ENCODE data around the gene LRP1B. TPM values are rescaled to one million over a fixed set of nuclear protein-coding genes. Genes with fewer than 3 reads are reported as not detected.

LRP1B gene
- total RNA-seq, 1 experiment from 2014 or later = 0.52 TPM

DNA sequence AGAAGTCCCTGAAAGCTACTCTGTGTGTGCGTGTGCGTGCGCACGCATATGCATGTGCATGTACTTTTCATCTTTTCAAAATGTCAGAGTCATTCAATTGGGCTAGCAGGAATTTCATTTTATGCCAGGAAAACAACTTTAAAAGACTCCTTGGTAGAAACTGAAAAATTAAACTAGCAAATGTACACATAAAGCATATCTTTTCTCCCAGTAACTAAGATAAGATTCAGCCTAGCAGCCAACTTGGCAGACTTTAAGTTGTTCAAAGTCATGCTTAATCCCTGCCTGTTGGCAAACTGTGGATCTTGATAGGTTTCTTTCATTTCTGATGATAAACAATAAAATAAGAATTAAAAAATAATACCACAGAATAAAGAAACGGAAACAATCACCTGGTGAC is 1129.1 kb downstream of the LRP1B start (continued):
- TF ChIP-seq, protein P1, sequence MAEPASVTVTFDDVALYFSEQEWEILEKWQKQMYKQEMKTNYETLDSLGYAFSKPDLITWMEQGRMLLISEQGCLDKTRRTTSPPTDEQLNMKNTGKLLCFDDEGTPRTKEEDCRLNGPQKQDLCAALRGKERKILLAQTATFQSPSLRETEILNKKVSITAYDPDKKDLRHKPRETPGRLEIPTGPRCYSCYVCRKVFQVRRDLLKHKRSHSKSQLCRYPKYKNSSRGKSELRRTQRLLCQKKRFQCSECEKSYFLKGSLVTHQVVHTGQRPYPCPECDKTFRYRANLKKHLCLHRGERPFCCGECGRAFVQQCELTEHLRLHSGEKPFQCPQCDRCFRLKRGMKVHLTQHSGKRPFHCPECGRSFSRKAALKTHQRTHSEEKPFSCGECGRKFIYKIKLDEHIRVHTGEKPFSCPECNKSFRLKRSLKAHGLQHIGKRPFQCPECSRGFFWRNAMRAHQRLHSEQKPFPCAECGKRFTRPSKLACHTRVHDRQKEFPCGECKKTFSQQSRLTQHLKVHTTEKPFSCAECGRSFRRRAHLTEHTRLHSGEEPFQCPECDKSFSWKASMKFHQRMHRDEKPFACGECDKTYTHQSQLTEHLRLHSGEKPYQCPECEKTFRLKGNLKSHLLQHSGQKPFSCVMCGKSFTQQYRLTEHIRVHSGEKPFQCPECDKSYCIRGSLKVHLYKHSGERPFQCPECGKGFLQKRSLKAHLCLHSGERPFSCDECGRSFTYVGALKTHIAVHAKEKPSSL (CRISPR knock-in tag; conservative IDR thresholded peaks at IDR 0.05) = no peak
- TF ChIP-seq, protein P2, sequence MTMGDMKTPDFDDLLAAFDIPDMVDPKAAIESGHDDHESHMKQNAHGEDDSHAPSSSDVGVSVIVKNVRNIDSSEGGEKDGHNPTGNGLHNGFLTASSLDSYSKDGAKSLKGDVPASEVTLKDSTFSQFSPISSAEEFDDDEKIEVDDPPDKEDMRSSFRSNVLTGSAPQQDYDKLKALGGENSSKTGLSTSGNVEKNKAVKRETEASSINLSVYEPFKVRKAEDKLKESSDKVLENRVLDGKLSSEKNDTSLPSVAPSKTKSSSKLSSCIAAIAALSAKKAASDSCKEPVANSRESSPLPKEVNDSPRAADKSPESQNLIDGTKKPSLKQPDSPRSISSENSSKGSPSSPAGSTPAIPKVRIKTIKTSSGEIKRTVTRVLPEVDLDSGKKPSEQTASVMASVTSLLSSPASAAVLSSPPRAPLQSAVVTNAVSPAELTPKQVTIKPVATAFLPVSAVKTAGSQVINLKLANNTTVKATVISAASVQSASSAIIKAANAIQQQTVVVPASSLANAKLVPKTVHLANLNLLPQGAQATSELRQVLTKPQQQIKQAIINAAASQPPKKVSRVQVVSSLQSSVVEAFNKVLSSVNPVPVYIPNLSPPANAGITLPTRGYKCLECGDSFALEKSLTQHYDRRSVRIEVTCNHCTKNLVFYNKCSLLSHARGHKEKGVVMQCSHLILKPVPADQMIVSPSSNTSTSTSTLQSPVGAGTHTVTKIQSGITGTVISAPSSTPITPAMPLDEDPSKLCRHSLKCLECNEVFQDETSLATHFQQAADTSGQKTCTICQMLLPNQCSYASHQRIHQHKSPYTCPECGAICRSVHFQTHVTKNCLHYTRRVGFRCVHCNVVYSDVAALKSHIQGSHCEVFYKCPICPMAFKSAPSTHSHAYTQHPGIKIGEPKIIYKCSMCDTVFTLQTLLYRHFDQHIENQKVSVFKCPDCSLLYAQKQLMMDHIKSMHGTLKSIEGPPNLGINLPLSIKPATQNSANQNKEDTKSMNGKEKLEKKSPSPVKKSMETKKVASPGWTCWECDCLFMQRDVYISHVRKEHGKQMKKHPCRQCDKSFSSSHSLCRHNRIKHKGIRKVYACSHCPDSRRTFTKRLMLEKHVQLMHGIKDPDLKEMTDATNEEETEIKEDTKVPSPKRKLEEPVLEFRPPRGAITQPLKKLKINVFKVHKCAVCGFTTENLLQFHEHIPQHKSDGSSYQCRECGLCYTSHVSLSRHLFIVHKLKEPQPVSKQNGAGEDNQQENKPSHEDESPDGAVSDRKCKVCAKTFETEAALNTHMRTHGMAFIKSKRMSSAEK (CRISPR knock-in tag; IDR thresholded peaks at IDR 0.05; ENCODE audit: borderline replicate concordance) = no peak
- TF ChIP-seq, protein P3, sequence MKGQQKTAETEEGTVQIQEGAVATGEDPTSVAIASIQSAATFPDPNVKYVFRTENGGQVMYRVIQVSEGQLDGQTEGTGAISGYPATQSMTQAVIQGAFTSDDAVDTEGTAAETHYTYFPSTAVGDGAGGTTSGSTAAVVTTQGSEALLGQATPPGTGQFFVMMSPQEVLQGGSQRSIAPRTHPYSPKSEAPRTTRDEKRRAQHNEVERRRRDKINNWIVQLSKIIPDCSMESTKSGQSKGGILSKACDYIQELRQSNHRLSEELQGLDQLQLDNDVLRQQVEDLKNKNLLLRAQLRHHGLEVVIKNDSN (CRISPR knock-in tag; IDR thresholded peaks at IDR 0.05) = no peak
- TF ChIP-seq SMAD4 (CRISPR knock-in tag; IDR thresholded peaks at IDR 0.05) = no peak

DNA sequence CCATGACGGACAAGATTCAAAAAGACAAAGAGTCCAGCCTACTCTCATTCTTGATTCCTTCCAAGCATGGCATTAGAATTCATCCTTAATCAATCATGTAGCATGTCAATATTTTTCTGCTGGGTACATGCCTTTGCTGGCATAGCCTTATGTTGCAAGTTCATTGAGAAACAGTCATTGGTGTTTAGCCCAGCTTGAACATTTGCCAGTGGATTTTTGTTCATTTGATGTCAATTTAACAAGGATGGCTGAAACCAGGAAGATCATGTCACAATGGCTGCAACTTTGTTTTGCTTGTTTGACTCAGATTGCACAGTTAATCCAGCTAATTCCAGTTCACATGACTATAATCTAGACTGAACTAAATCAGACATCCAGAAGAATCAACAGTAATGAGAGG is 1132.2 kb downstream of the LRP1B start:
- no peak overlapping the region for H3K4me3 Mint-ChIP-seq
- no peak for ATAC-seq
- H3K27me3 Mint-ChIP-seq (ENCODE audit: low read depth) = no peaks in the 10 kb centered on the region
- DNase-seq (ENCODE audit: low spot score) = no peak
- H3K36me3 Mint-ChIP-seq = peaks cover 3% of the 10 kb centered on the region
- ChIA-PET POLR2A (no interaction called here), CTCF (no interaction called here)
- H3K9me3 Mint-ChIP-seq = peaks cover 3% of the 10 kb centered on the region
- no peak overlapping the region for H3K27ac Mint-ChIP-seq
- peaks cover 22% of the 10 kb centered on the region for H3K4me1 Mint-ChIP-seq
- TF ChIP-seq ZNF138 (CRISPR knock-in tag; conservative IDR thresholded peaks at IDR 0.05) = no peak
- no peak for TF ChIP-seq TEAD1 (CRISPR knock-in tag; IDR thresholded peaks at IDR 0.05)
- TF ChIP-seq, protein P4, sequence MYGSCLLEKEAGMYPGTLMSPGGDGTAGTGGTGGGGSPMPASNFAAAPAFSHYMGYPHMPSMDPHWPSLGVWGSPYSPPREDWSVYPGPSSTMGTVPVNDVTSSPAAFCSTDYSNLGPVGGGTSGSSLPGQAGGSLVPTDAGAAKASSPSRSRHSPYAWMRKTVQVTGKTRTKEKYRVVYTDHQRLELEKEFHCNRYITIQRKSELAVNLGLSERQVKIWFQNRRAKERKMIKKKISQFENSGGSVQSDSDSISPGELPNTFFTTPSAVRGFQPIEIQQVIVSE (CRISPR knock-in tag; IDR thresholded peaks at IDR 0.05; ENCODE audit: borderline replicate concordance) = no peak
- TF ChIP-seq EMX1 (CRISPR knock-in tag; IDR thresholded peaks at IDR 0.05) = no peak
- TF ChIP-seq, protein P5, sequence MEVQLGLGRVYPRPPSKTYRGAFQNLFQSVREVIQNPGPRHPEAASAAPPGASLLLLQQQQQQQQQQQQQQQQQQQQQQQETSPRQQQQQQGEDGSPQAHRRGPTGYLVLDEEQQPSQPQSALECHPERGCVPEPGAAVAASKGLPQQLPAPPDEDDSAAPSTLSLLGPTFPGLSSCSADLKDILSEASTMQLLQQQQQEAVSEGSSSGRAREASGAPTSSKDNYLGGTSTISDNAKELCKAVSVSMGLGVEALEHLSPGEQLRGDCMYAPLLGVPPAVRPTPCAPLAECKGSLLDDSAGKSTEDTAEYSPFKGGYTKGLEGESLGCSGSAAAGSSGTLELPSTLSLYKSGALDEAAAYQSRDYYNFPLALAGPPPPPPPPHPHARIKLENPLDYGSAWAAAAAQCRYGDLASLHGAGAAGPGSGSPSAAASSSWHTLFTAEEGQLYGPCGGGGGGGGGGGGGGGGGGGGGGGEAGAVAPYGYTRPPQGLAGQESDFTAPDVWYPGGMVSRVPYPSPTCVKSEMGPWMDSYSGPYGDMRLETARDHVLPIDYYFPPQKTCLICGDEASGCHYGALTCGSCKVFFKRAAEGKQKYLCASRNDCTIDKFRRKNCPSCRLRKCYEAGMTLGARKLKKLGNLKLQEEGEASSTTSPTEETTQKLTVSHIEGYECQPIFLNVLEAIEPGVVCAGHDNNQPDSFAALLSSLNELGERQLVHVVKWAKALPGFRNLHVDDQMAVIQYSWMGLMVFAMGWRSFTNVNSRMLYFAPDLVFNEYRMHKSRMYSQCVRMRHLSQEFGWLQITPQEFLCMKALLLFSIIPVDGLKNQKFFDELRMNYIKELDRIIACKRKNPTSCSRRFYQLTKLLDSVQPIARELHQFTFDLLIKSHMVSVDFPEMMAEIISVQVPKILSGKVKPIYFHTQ (CRISPR knock-in tag; IDR thresholded peaks at IDR 0.05) = no peak
- no peak for TF ChIP-seq SP1 (CRISPR knock-in tag; conservative IDR thresholded peaks at IDR 0.05)
- TF ChIP-seq, protein P6, sequence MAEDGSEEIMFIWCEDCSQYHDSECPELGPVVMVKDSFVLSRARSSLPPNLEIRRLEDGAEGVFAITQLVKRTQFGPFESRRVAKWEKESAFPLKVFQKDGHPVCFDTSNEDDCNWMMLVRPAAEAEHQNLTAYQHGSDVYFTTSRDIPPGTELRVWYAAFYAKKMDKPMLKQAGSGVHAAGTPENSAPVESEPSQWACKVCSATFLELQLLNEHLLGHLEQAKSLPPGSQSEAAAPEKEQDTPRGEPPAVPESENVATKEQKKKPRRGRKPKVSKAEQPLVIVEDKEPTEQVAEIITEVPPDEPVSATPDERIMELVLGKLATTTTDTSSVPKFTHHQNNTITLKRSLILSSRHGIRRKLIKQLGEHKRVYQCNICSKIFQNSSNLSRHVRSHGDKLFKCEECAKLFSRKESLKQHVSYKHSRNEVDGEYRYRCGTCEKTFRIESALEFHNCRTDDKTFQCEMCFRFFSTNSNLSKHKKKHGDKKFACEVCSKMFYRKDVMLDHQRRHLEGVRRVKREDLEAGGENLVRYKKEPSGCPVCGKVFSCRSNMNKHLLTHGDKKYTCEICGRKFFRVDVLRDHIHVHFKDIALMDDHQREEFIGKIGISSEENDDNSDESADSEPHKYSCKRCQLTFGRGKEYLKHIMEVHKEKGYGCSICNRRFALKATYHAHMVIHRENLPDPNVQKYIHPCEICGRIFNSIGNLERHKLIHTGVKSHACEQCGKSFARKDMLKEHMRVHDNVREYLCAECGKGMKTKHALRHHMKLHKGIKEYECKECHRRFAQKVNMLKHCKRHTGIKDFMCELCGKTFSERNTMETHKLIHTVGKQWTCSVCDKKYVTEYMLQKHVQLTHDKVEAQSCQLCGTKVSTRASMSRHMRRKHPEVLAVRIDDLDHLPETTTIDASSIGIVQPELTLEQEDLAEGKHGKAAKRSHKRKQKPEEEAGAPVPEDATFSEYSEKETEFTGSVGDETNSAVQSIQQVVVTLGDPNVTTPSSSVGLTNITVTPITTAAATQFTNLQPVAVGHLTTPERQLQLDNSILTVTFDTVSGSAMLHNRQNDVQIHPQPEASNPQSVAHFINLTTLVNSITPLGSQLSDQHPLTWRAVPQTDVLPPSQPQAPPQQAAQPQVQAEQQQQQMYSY (CRISPR knock-in tag; IDR thresholded peaks at IDR 0.05) = no peak
- TF ChIP-seq, protein P7, sequence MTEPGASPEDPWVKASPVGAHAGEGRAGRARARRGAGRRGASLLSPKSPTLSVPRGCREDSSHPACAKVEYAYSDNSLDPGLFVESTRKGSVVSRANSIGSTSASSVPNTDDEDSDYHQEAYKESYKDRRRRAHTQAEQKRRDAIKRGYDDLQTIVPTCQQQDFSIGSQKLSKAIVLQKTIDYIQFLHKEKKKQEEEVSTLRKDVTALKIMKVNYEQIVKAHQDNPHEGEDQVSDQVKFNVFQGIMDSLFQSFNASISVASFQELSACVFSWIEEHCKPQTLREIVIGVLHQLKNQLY (CRISPR knock-in tag; IDR thresholded peaks at IDR 0.05) = no peak
- TF ChIP-seq TCF7 (CRISPR knock-in tag; IDR thresholded peaks at IDR 0.05; ENCODE audit: low read depth) = no peak
- no peak for TF ChIP-seq JAZF1 (CRISPR knock-in tag; IDR thresholded peaks at IDR 0.05)
- TF ChIP-seq, protein P8, sequence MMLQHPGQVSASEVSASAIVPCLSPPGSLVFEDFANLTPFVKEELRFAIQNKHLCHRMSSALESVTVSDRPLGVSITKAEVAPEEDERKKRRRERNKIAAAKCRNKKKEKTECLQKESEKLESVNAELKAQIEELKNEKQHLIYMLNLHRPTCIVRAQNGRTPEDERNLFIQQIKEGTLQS (CRISPR knock-in tag; conservative IDR thresholded peaks at IDR 0.05) = no peak
- no peak for TF ChIP-seq SMAD4 (CRISPR knock-in tag; IDR thresholded peaks at IDR 0.05)
- TF ChIP-seq ETV6 (CRISPR knock-in tag; IDR thresholded peaks at IDR 0.05) = no peak
- TF ChIP-seq NR2C2 (CRISPR knock-in tag; IDR thresholded peaks at IDR 0.05) = no peak
- TF ChIP-seq, protein P9, sequence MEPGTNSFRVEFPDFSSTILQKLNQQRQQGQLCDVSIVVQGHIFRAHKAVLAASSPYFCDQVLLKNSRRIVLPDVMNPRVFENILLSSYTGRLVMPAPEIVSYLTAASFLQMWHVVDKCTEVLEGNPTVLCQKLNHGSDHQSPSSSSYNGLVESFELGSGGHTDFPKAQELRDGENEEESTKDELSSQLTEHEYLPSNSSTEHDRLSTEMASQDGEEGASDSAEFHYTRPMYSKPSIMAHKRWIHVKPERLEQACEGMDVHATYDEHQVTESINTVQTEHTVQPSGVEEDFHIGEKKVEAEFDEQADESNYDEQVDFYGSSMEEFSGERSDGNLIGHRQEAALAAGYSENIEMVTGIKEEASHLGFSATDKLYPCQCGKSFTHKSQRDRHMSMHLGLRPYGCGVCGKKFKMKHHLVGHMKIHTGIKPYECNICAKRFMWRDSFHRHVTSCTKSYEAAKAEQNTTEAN (CRISPR knock-in tag; IDR thresholded peaks at IDR 0.05) = no peak

Measured in WTC11 (cell line).